NCI-H187 treated with DMSO at 0.1 percent for 48 hours (cell line): ENCODE results near the gene SRGAP2.
"Not testable (repeated sequence)": the region's sequence is repeated elsewhere in the genome, so short reads cannot be mapped to it uniquely, and the experiment has no call there.

Experiments
- DNase-seq: peaks from one replicate; lab custom pipeline; 2025; lab: John Stamatoyannopoulos, UW

Gene SRGAP2

DNA sequence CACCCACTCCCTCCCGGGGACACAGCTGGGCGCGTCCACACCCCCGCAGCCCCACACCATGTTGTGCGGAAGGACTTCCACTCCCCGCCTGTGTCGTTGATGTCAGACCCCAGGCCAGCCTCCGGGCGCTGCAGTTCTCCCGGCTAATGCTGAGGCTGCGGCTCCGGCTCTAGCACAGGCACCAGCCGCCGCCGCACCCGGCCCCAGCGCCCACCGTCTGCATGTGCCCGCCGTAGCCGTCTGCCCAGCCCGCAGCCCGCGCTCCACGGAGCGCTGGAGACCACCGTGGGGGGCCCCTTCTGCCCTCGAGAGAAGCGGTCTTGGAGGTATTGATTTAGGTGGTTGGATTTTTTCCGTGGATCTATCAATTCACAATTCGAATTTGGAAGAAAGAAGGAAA lies 2.2 kb downstream of the SRGAP2 start:
- DNase-seq: not testable (repeated sequence)

- not testable (repeated sequence) for DNase-seq
Observed at GRCh38 chr1:206210802-206211201, 7.5 kb downstream of the SRGAP2 start.

- not testable (repeated sequence) for DNase-seq
Observed at GRCh38 chr1:206215600-206216392, 12.5 kb downstream of the SRGAP2 start.

GRCh38 chr1:206218285-206218684 lies 14.9 kb downstream of the SRGAP2 start:
- not testable (repeated sequence) for DNase-seq

DNA sequence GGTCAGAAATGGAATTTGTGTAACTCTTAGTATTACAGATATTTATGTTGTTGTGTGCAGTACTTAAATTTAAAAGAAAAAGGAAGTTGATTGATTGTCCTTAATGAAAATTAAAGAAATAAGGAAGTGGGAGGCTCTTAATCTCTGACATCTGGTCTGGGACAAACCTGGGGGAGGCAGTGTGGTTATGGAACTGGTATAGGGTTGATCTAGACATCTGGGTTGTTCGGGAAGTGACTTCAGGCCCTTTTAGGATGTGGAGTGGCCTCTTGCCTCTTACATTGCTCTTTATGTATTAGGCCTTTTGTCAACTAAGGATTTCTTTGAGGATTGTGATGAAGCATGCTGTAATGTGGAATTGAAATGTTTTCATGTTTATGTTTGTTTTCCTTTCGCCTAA lies 15.4 kb downstream of the SRGAP2 start:
- DNase-seq: not testable (repeated sequence)

- not testable (repeated sequence) for DNase-seq
Observed at GRCh38 chr1:206219514-206220331, 16.4 kb downstream of the SRGAP2 start.

GRCh38 chr1:206220332-206221000 lies 17.1 kb downstream of the SRGAP2 start:
- not testable (repeated sequence) for DNase-seq

- not testable (repeated sequence) for DNase-seq
Observed at GRCh38 chr1:206221585-206221984, 18.2 kb downstream of the SRGAP2 start.

- DNase-seq: not testable (repeated sequence)
Observed at GRCh38 chr1:206224190-206224776, 20.9 kb downstream of the SRGAP2 start.

GRCh38 chr1:206225386-206225785 lies 22.0 kb downstream of the SRGAP2 start:
- DNase-seq: not testable (repeated sequence)

DNA sequence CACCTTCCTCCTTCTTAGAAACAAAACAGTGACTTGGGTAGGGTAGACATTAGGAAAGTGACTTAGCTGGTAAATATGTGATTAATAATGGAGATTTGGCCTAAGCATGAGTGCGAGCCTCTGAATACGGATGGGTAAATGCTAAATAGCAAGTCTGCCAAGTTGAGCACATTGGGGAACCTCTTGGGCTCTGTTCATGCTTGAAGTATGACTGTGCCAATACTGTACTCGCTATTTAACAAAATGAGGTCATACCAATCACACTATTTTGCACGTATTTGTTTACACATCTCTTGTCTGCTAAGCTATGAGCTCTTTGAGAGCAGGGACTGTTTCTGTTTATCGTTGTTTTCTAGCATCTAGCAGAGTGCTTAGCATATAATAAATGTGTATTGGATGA lies 23.5 kb downstream of the SRGAP2 start:
- not testable (repeated sequence) for DNase-seq

GRCh38 chr1:206229286-206229685 lies 25.9 kb downstream of the SRGAP2 start:
- DNase-seq: not testable (repeated sequence)

DNA sequence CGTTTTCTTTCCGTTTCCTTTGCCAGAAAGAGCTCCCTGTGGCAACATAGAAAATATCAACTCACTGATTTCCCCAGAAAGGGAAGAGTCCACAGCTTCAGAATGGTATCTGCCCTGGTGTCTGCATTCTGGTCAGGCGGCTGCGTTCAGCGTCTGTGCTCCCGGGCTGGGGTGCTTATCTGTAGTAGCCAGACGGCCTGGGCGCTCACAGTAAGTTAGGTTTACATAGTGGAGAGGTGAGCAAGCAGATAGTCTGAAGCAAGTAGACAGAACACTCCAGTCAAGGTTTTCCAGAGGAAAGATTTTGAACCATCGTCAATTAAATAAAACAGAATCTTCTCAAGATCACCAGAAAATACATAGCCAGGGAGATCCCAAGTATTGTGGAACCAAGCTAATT lies 28.6 kb downstream of the SRGAP2 start:
- DNase-seq: not testable (repeated sequence)

DNA sequence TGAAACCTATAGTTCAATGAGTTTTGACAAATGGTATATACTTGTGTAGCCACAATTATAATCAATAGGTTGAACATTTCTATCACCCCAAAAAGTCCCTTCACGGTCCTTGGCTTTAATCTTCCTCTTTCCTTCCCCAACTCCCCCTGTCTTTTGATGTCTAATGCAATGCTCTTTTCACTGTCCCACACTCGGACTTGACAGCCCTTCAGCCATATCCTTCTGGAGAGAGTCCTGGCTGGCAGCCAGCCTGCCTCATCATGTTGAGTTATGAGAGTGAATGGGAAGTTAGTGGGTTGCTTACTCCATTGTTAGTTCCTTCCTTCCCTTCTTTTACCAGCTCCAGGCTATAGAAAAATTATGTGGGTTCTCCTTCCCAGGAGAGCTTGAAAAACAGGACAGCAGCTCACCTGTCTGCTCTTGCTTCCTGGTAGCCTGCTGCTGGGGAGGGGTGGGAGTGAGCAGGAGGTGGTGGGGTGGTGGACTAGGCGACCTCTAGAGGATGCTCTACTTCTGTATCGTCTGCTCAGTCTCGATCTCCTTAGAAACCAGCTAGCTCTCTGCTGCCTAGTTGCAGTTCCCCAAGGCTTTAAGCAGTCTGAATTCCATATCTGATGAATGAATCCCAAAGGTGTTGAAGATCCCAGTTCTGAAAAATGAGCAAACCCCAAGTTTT lies 29.8 kb downstream of the SRGAP2 start:
- not testable (repeated sequence) for DNase-seq

DNA sequence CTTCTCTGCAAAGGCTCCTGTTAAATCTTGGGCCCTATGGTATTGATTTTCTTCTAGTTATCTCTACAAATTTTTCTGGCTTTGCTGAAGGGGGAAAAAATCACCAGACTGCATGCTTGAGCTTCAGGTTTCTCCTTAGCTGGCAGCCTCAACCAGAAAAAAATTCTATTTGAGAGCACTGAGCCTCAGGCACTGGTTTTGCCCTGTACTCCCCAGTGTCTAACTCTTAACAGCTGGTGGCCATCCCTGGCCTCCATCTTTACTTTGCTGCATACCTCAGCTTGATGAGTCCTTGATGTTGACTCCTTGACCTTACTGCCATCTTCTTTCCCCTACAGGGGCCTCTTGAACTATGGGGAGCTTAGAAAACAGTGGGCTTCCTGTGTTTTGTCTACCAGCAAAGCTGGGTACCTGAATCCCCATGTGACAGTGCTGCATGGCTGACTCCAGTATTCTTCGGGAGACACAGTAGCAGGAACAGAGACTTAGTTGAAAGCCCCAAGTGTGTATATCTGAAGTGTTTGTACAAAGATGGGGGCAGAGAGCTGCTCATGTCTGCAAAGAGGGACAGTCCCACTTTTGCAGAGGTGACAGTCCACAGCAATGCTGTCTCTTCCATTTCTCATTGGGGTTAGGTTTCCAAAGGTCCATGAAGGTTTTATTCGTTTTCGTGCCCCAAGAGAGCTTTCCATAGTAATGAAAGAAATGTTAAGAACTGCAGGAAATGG lies 31.0 kb downstream of the SRGAP2 start:
- DNase-seq: not testable (repeated sequence)

- not testable (repeated sequence) for DNase-seq
Observed at GRCh38 chr1:206235190-206235589, 31.8 kb downstream of the SRGAP2 start.

DNA sequence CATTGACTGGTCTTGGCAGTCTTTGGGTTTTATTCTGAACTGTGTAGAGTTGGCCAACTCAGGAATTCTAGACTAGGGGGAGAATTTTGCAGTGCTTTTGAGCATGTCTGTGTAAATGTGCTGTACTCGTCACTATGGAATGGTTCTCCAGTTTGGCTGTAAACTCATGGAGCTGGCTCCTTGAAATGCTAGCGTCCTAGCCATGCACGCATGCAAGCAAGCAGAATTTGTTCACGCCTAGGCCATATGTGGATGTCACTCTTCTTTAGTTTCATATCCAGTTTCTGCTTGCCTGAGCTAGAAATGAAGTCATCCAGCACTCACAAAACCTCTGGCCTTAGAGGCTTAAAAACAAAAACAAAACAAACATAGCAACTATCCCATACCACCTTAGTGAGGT lies 36.9 kb downstream of the SRGAP2 start:
- not testable (repeated sequence) for DNase-seq

- not testable (repeated sequence) for DNase-seq
Observed at GRCh38 chr1:206243335-206243734, 40.0 kb downstream of the SRGAP2 start.

- not testable (repeated sequence) for DNase-seq
Observed at GRCh38 chr1:206245479-206245878, 42.1 kb downstream of the SRGAP2 start.

DNA sequence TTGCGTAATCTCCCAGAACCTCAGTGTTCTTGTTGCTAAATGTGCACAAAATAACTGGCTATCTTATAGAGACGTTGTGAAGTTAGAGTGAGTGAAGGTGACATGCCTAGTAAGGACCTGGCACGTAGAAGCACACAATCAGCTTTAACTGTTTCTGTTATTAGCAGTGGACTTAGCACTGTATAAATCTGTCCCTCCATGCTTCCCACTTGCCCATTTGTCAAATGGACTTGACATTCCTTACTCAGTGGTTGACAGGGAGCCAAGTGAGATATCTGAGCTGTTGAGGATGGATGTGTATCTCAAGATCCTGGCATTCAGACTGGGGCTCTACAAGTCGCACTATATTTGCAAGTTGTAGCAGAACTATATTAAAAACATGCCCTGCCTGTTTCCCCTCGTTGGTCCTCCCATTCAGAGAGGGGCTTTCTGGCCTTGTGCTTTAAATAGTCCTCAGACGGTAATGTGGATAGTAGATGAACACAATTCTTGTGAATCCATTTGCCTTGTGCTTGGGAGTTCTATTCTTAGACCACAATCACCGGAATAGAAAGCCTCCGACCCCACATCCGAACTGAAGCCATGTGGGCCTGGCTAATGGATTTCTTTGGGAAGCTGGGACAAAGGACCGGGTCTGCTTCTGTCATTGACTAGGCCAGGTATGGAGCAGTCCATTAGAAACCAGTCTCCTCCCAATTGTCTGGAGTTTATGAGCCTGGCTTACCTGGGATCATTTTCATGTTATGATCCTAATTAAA lies 43.0 kb downstream of the SRGAP2 start:
- not testable (repeated sequence) for DNase-seq
